A549 (cell line): ENCODE measurements around the gene SLC28A3.

ENCODE experiments used
- CTCF ChIP-seq: fragments of >200 bp; sonication (Bioruptor Twin); formaldehyde crosslinking; IDR thresholded peaks from 3 replicates; pipeline ENCODE4 v1.5.1; 2016
- EP300 ChIP-seq, 2 experiments: fragments of >200 bp; sonication (Bioruptor Twin); formaldehyde crosslinking; IDR thresholded peaks; 2 replicates in 1 of 2; 3 replicates in 1 of 2; pipeline ENCODE4 v1.6.1; 2016 to 2017
- HDAC2 ChIP-seq: fragments of 200-600 bp; sonication (generic); IDR thresholded peaks from 2 replicates; pipeline ENCODE4 v1.6.1; 2016
- MAZ ChIP-seq: fragments of 150-350 bp; IDR thresholded peaks from 2 replicates; pipeline ENCODE4 v1.6.1; 2014; ENCODE audit warnings: antibody characterized with exemption, low read depth, low read length, borderline replicate concordance
- POLR2A ChIP-seq: IDR thresholded peaks from 2 replicates; pipeline ENCODE4 v1.6.1; 2012; ENCODE audit warnings: mild to moderate bottlenecking, low read length
- RAD21 ChIP-seq, 2 experiments: fragments of >200 bp in 1 of 2; sonication (Bioruptor Twin) in 1 of 2; formaldehyde crosslinking in 1 of 2; IDR thresholded peaks in 1 of 2; conservative IDR thresholded peaks in 1 of 2; 2 replicates in 1 of 2; 3 replicates in 1 of 2; pipeline ENCODE4 v1.6.1; 2012 to 2018; ENCODE audit warnings: inconsistent platforms in 1 of 2
- RCOR1 ChIP-seq: fragments of 150-350 bp; IDR thresholded peaks from 2 replicates; pipeline ENCODE4 v1.6.1; 2014; ENCODE audit warnings: antibody characterized with exemption, low read length, low read depth
- REST ChIP-seq: fragments of 200-600 bp; sonication (generic); IDR thresholded peaks from 2 replicates; pipeline ENCODE4 v1.6.1; 2016; ENCODE audit warnings: antibody characterized with exemption, mild to moderate bottlenecking, moderate library complexity
- TP53 ChIP-seq: fragments of 250-450 bp; sonication (Bioruptor Pico); IDR thresholded peaks from 2 replicates; pipeline ENCODE4 v1.5.0; 2021; ENCODE audit warnings: mild to moderate bottlenecking, moderate library complexity

GRCh38 chr9:84324811-84325210, 15.7 kb downstream of the SLC28A3 start:
- TF ChIP-seq TP53 (CRISPR knock-in tag) (no peak), CTCF (no peak), REST (no peak), EP300 (IDR thresholded peaks at IDR 0.05) (no peak), POLR2A (no peak), RCOR1 (no peak), HDAC2 (no peak), RAD21 (conservative IDR thresholded peaks at IDR 0.05 in 1 of 2, IDR thresholded peaks at IDR 0.05 in 1 of 2) (no peak), MAZ (no peak)
